ENCODE results near the gene SLC19A1.

The SLC19A1 gene

GRCh38 chr21:45461369-45461750 lies 80.9 kb downstream of the SLC19A1 start:
- H3K4me3 ChIP-seq (ENCODE audit: control insufficient read depth, low read depth, low read length), result no peak overlapping the region
- DNase-seq (ENCODE audit: low read depth), result no peak
- TF ChIP-seq CTCF (conservative IDR thresholded peaks at IDR 0.05; ENCODE audit: control insufficient read depth, insufficient read depth, low read depth, low read length), result no peak

GRCh38 chr21:45460611-45461368 lies 81.5 kb downstream of the SLC19A1 start:
- no peak for TF ChIP-seq CTCF (conservative IDR thresholded peaks at IDR 0.05; ENCODE audit: control insufficient read depth, insufficient read depth, low read depth, low read length)
- DNase-seq (ENCODE audit: low read depth), result peak; percentile 74
- no peak overlapping the region for H3K4me3 ChIP-seq (ENCODE audit: control insufficient read depth, low read depth, low read length)

- no peak for DNase-seq (ENCODE audit: low read depth)
- no peak for TF ChIP-seq CTCF (conservative IDR thresholded peaks at IDR 0.05; ENCODE audit: control insufficient read depth, insufficient read depth, low read depth, low read length)
- H3K4me3 ChIP-seq (ENCODE audit: control insufficient read depth, low read depth, low read length), result no peak overlapping the region
Observed at GRCh38 chr21:45460011-45460565, 82.2 kb downstream of the SLC19A1 start.

- H3K4me3 ChIP-seq (ENCODE audit: control insufficient read depth, low read depth, low read length), result no peak overlapping the region
- no peak for TF ChIP-seq CTCF (conservative IDR thresholded peaks at IDR 0.05; ENCODE audit: control insufficient read depth, insufficient read depth, low read depth, low read length)
- no peak for DNase-seq (ENCODE audit: low read depth)
Observed at GRCh38 chr21:45459171-45460010, 82.8 kb downstream of the SLC19A1 start.

GRCh38 chr21:45458281-45459170 lies 83.7 kb downstream of the SLC19A1 start:
- H3K4me3 ChIP-seq (ENCODE audit: control insufficient read depth, low read depth, low read length), result no peak overlapping the region
- no peak for DNase-seq (ENCODE audit: low read depth)
- no peak for TF ChIP-seq CTCF (conservative IDR thresholded peaks at IDR 0.05; ENCODE audit: control insufficient read depth, insufficient read depth, low read depth, low read length)

- H3K4me3 ChIP-seq (ENCODE audit: control insufficient read depth, low read depth, low read length), result no peak overlapping the region
- no peak for DNase-seq (ENCODE audit: low read depth)
- no peak for TF ChIP-seq CTCF (conservative IDR thresholded peaks at IDR 0.05; ENCODE audit: control insufficient read depth, insufficient read depth, low read depth, low read length)
Observed at GRCh38 chr21:45457832-45458172, 84.4 kb downstream of the SLC19A1 start.

All from fibroblast of mammary gland (primary cell).